Peyer's patch (tissue), 4 donors: Measurements from ENCODE around the gene PCAT6.

Experiments used
- CTCF ChIP-seq, 6 experiments: fragments of 450-650 bp in 4 of 6; fragments of 200-600 bp in 2 of 6; sonication (generic) in 1 of 6; IDR thresholded peaks; one replicate each; pipeline ENCODE4 v1.5.1; 2017 to 2019; ENCODE audit warnings: antibody characterized with exemption in 6 of 6, mild to moderate bottlenecking in 3 of 6, moderate library complexity in 1 of 6
- POLR2A ChIP-seq, 2 donors: fragments of 450-650 bp; IDR thresholded peaks; one replicate each; pipeline ENCODE4 v1.5.1; 2017; ENCODE audit warnings: antibody characterized with exemption in 2 of 2, mild to moderate bottlenecking in 2 of 2, moderate library complexity in 2 of 2

GRCh38 chr1:202818819-202819218, 8.1 kb downstream of the PCAT6 start:
- TF ChIP-seq CTCF (IDR thresholded peaks at IDR 0.05): no peak
- TF ChIP-seq POLR2A (IDR thresholded peaks at IDR 0.05): no peak
